ENCODE results near the gene TASOR2.

TASOR2 gene

GRCh38 chr10:5666841-5667630 lies 17.6 kb upstream of the TASOR2 start:
- H3K9me2 ChIP-seq (replicated peaks; ENCODE audit: control insufficient read depth, low read length): no peaks in the 10 kb centered on the region
- H3K27me3 ChIP-seq (ENCODE audit: control insufficient read depth, low read length): no peaks in the 10 kb centered on the region
- peak overlapping the region; percentile 98 for H3K4me2 ChIP-seq (ENCODE audit: low read length)
- peaks cover 49% of the 10 kb centered on the region for H3K4me1 ChIP-seq (ENCODE audit: control insufficient read depth, low read length)
- no peak for TF ChIP-seq CTCF (IDR thresholded peaks at IDR 0.05; ENCODE audit: low read depth, low read length, poor library complexity, severe bottlenecking)
- TF ChIP-seq EZH2phosphoT487 (IDR thresholded peaks at IDR 0.05; ENCODE audit: borderline replicate concordance, low read length): no peak
- H4K20me1 ChIP-seq (ENCODE audit: control insufficient read depth, insufficient read depth, low read depth, low read length): no peaks in the 10 kb centered on the region
- peak overlapping the region; percentile 80 for H3K4me3 ChIP-seq (ENCODE audit: low read length)
- peak overlapping the region; percentile 89 for H3K27ac ChIP-seq (ENCODE audit: low read depth, low read length)
- peaks cover 1% of the 10 kb centered on the region; the same call in 1 of the 2 replicates for H3K9me3 ChIP-seq (ENCODE audit: control insufficient read depth, insufficient read depth, low read length)
- H3K36me3 ChIP-seq (ENCODE audit: control insufficient read depth, low read length): peaks cover 35% of the 10 kb centered on the region
- peaks cover 29% of the 10 kb centered on the region for H3F3A ChIP-seq (ENCODE audit: control insufficient read depth, insufficient read depth)
- H3K79me2 ChIP-seq (ENCODE audit: control insufficient read depth, low read length): peaks cover 58% of the 10 kb centered on the region

GRCh38 chr10:5668429-5668828 lies 16.2 kb upstream of the TASOR2 start:
- Histone ChIP-seq H3K4me2 (ENCODE audit: low read length) (no peak overlapping the region), H3K27ac (ENCODE audit: low read depth, low read length) (no peak overlapping the region), H3K9me3 (ENCODE audit: control insufficient read depth, insufficient read depth, low read length) (peaks cover 6% of the 10 kb centered on the region; the same call in 1 of the 2 replicates), H3K27me3 (ENCODE audit: control insufficient read depth, low read length) (no peaks in the 10 kb centered on the region), H3K4me1 (ENCODE audit: control insufficient read depth, low read length) (peaks cover 36% of the 10 kb centered on the region), H4K20me1 (ENCODE audit: control insufficient read depth, insufficient read depth, low read depth, low read length) (no peaks in the 10 kb centered on the region), H3K4me3 (ENCODE audit: low read length) (no peak overlapping the region), H3K79me2 (ENCODE audit: control insufficient read depth, low read length) (peaks cover 44% of the 10 kb centered on the region), H3F3A (ENCODE audit: control insufficient read depth, insufficient read depth) (peaks cover 24% of the 10 kb centered on the region), H3K9me2 (replicated peaks; ENCODE audit: control insufficient read depth, low read length) (no peaks in the 10 kb centered on the region), H3K36me3 (ENCODE audit: control insufficient read depth, low read length) (peaks cover 25% of the 10 kb centered on the region)
- TF ChIP-seq CTCF (IDR thresholded peaks at IDR 0.05; ENCODE audit: low read depth, low read length, poor library complexity, severe bottlenecking) (no peak), EZH2phosphoT487 (IDR thresholded peaks at IDR 0.05; ENCODE audit: borderline replicate concordance, low read length) (no peak)

- H3K79me2 ChIP-seq (ENCODE audit: control insufficient read depth, low read length): peaks cover 33% of the 10 kb centered on the region
- TF ChIP-seq CTCF (IDR thresholded peaks at IDR 0.05; ENCODE audit: low read depth, low read length, poor library complexity, severe bottlenecking) (no peak), EZH2phosphoT487 (IDR thresholded peaks at IDR 0.05; ENCODE audit: borderline replicate concordance, low read length) (no peak)
Measured at GRCh38 chr10:5669604-5670003, 15.0 kb upstream of the TASOR2 start.

More at GRCh38 chr10:5669604-5670003, 15.0 kb upstream of the TASOR2 start:
- peaks cover 15% of the 10 kb centered on the region for H3F3A ChIP-seq (ENCODE audit: control insufficient read depth, insufficient read depth)
- H3K27ac ChIP-seq (ENCODE audit: low read depth, low read length): no peak overlapping the region
- H3K27me3 ChIP-seq (ENCODE audit: control insufficient read depth, low read length): no peaks in the 10 kb centered on the region
- H3K4me3 ChIP-seq (ENCODE audit: low read length): no peak overlapping the region
- no peaks in the 10 kb centered on the region for H4K20me1 ChIP-seq (ENCODE audit: control insufficient read depth, insufficient read depth, low read depth, low read length)
- peaks cover 15% of the 10 kb centered on the region for H3K36me3 ChIP-seq (ENCODE audit: control insufficient read depth, low read length)
- peaks cover 26% of the 10 kb centered on the region for H3K4me1 ChIP-seq (ENCODE audit: control insufficient read depth, low read length)
- no peaks in the 10 kb centered on the region for H3K9me2 ChIP-seq (replicated peaks; ENCODE audit: control insufficient read depth, low read length)
- H3K4me2 ChIP-seq (ENCODE audit: low read length): no peak overlapping the region
- peaks cover 12% of the 10 kb centered on the region; the same call in 1 of the 2 replicates for H3K9me3 ChIP-seq (ENCODE audit: control insufficient read depth, insufficient read depth, low read length)
